Measurements from ENCODE around the gene FAM120AOS. TPM values are rescaled to one million over a fixed set of nuclear protein-coding genes. Genes with fewer than 3 reads are reported as not detected.

Gene FAM120AOS
- total RNA-seq, 1 experiment from 2014 or later: 27.8 TPM

GRCh38 chr9:93461414-93461743, 8.0 kb upstream of the FAM120AOS start:
- Histone ChIP-seq H4K20me1 (ENCODE audit: insufficient read depth) (no peaks in the 10 kb centered on the region; the same call in 1 of the 2 replicates), H3K4me1 (replicated peaks; ENCODE audit: insufficient read depth) (no peaks in the 10 kb centered on the region)
- intact Hi-C loops (cut with micrococcal nuclease; ENCODE audit: unreplicated experiment): no loop called here

GRCh38 chr9:93460689-93461413, 7.5 kb upstream of the FAM120AOS start:
- Histone ChIP-seq H3K27ac (no peak overlapping the region), H3K4me3 (no peak overlapping the region), H4K20me1 (ENCODE audit: insufficient read depth) (no peaks in the 10 kb centered on the region; the same call in 1 of the 2 replicates), H3K4me1 (replicated peaks; ENCODE audit: insufficient read depth) (no peaks in the 10 kb centered on the region), H3K36me3 (ENCODE audit: low read depth) (peaks cover 6% of the 10 kb centered on the region; the same call in 1 of the 2 replicates), H2AFZ (no peak overlapping the region), H3K4me2 (no peak overlapping the region), H3K9me3 (ENCODE audit: insufficient read depth, low read depth) (no peaks in the 10 kb centered on the region; the same call in 1 of the 2 replicates), H3K9me2 (ENCODE audit: insufficient read depth) (no peaks in the 10 kb centered on the region), H3K27me3 (ENCODE audit: insufficient read depth, low read depth) (no peaks in the 10 kb centered on the region), H3F3A (ENCODE audit: insufficient read depth, low read depth) (no peaks in the 10 kb centered on the region), H3K79me2 (ENCODE audit: low read depth) (peaks cover 100% of the 10 kb centered on the region)
- intact Hi-C loops (cut with micrococcal nuclease; ENCODE audit: unreplicated experiment): no loop called here
- no TSS peak for BruUV-seq (replicated peaks)
- no peak for DNase-seq
- POLR2A ChIA-PET (ENCODE audit: unreplicated experiment): no interaction called here
- CTCF ChIA-PET: no interaction called here
- TF ChIP-seq CTCF (conservative IDR thresholded peaks at IDR 0.05) (no peak), EZH2 (IDR thresholded peaks at IDR 0.05; ENCODE audit: low read depth) (no peak)

More at GRCh38 chr9:93461414-93461743, 8.0 kb upstream of the FAM120AOS start:
- peaks cover 6% of the 10 kb centered on the region; the same call in 1 of the 2 replicates for H3K36me3 ChIP-seq (ENCODE audit: low read depth)
- no peak overlapping the region for H2AFZ ChIP-seq
- peaks cover 100% of the 10 kb centered on the region for H3K79me2 ChIP-seq (ENCODE audit: low read depth)
- ChIA-PET CTCF (no interaction called here), POLR2A (ENCODE audit: unreplicated experiment) (no interaction called here)
- H3K9me3 ChIP-seq (ENCODE audit: insufficient read depth, low read depth): no peaks in the 10 kb centered on the region; the same call in 1 of the 2 replicates
- H3F3A ChIP-seq (ENCODE audit: insufficient read depth, low read depth): no peaks in the 10 kb centered on the region
- H3K4me3 ChIP-seq: no peak overlapping the region
- no peak overlapping the region for H3K4me2 ChIP-seq
- TF ChIP-seq EZH2 (IDR thresholded peaks at IDR 0.05; ENCODE audit: low read depth) (no peak), CTCF (conservative IDR thresholded peaks at IDR 0.05) (no peak)
- no peaks in the 10 kb centered on the region for H3K27me3 ChIP-seq (ENCODE audit: insufficient read depth, low read depth)
- H3K27ac ChIP-seq: no peak overlapping the region
- DNase-seq: no peak
- H3K9me2 ChIP-seq (ENCODE audit: insufficient read depth): no peaks in the 10 kb centered on the region
- no TSS peak for BruUV-seq (replicated peaks)

GRCh38 chr9:93459432-93459847, 6.1 kb upstream of the FAM120AOS start:
- intact Hi-C loops (cut with micrococcal nuclease; ENCODE audit: unreplicated experiment): loop anchor here (10.0 kb wide), 1 partner anchor 505 kb away; no protein-coding TSS in a partner anchor
- no peak overlapping the region for H2AFZ ChIP-seq

More at GRCh38 chr9:93459432-93459847, 6.1 kb upstream of the FAM120AOS start:
- Histone ChIP-seq H3K4me2 (no peak overlapping the region), H3K4me3 (no peak overlapping the region), H3K9me3 (ENCODE audit: insufficient read depth, low read depth) (no peaks in the 10 kb centered on the region; the same call in 1 of the 2 replicates), H3K27me3 (ENCODE audit: insufficient read depth, low read depth) (no peaks in the 10 kb centered on the region), H3F3A (ENCODE audit: insufficient read depth, low read depth) (no peaks in the 10 kb centered on the region), H3K36me3 (ENCODE audit: low read depth) (peaks cover 6% of the 10 kb centered on the region; the same call in 1 of the 2 replicates), H3K79me2 (ENCODE audit: low read depth) (peaks cover 100% of the 10 kb centered on the region), H3K27ac (no peak overlapping the region), H3K9me2 (ENCODE audit: insufficient read depth) (no peaks in the 10 kb centered on the region), H4K20me1 (ENCODE audit: insufficient read depth) (peaks cover 6% of the 10 kb centered on the region), H3K4me1 (replicated peaks; ENCODE audit: insufficient read depth) (peaks cover 10% of the 10 kb centered on the region)
- no peak for DNase-seq
- CTCF ChIA-PET: no interaction called here
- POLR2A ChIA-PET (ENCODE audit: unreplicated experiment): no interaction called here
- TF ChIP-seq EZH2 (IDR thresholded peaks at IDR 0.05; ENCODE audit: low read depth): no peak
- TF ChIP-seq CTCF (conservative IDR thresholded peaks at IDR 0.05): no peak
- BruUV-seq (replicated peaks): no TSS peak
